ENCODE data around the gene UBE2D1.

The UBE2D1 gene

DNA sequence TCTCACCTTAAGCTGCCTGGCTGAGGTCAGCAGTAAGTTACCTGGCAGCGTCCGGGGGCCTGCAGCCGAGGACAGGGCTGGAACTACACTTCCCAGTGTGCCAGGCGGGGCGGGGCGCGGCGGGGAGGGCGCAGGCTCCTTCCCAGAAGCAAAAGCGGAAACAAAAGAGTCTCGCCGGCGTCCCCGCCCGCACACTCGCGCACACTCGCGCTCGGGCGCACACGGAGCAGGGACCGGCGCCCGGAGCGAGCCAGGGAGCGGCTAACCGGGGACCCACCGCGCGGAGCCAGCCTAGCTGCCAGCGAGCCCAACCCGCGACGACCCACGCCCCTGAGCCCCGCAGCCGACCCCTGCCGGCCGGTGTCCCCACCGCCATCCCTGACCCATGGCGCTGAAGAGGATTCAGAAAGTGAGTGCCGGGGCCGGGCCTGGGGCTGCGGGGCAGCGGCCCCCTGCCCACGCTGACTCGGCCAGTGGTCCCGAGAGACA is at the start of gene UBE2D1:
UBE2D1 (plus strand) TSS at position 190 of the 489 bp plus-strand sequence; CDS start at position 386, 196 bp downstream.
- Histone ChIP-seq H3K27ac (ENCODE audit: low read depth, low read length) (no peak within 1 kb of the TSS), H3K36me3 (ENCODE audit: control insufficient read depth in 1 of 2, insufficient read depth in 2 of 2, low read length in 2 of 2) (no peaks in the 10 kb centered on the region), H3K4me3 (ENCODE audit: low read depth in 1 of 2, low read length in 2 of 2) (peak within 1 kb of the TSS; percentile 85), H3K4me1 (ENCODE audit: control insufficient read depth in 1 of 2, insufficient read depth in 2 of 2, low read length in 2 of 2) (peaks cover 9 to 17% of the 10 kb centered on the region in 2 donors), H3K27me3 (ENCODE audit: control insufficient read depth in 1 of 2, insufficient read depth in 2 of 2, low read length in 2 of 2) (no peaks in the 10 kb centered on the region), H3K9ac (ENCODE audit: low read depth in 1 of 2, low read length in 2 of 2) (peak within 1 kb of the TSS; percentile 64 to 73), H3K9me3 (ENCODE audit: control insufficient read depth in 1 of 2, low read length in 2 of 2) (no peaks in the 10 kb centered on the region)

DNA sequence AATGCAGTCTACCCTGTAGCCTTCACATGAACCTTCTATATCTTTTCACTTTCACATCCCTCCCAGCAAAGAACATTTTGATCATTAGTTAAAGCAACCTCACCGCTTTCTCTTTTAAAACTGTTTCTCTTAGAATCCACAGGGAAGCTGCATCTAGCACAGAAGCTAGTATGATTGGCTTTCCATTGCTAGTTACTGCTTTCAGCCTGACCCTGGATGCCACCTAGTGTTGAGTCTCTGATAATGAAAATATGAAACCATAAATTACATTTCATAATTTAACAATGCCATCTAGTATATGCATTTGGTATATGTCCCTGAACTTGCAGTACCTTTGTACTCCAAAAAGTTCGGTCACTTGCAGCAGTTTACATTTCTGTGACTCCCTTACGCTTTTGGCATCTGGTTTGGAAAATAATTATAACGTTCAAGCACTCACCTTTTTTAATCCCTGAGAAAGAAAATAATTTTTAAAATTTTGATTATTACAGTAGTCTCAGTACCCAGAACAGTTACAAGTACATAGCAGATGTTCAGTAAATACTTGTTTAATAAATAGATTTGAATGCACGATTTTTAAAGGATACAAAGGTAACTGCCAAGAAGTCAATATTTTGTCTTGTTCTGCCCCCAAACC is 43.1 kb upstream of the UBE2D1 start:
- H3K27ac ChIP-seq (ENCODE audit: low read depth, low read length) = no peak overlapping the region
- H3K4me1 ChIP-seq (ENCODE audit: control insufficient read depth in 1 of 2, insufficient read depth in 2 of 2, low read length in 2 of 2) = peaks cover 0 to 6% of the 10 kb centered on the region in 2 donors
- peaks cover 3 to 14% of the 10 kb centered on the region in 2 donors for H3K36me3 ChIP-seq (ENCODE audit: control insufficient read depth in 1 of 2, insufficient read depth in 2 of 2, low read length in 2 of 2)
- no peak overlapping the region for H3K9ac ChIP-seq (ENCODE audit: low read depth in 1 of 2, low read length in 2 of 2)
- no peak overlapping the region for H3K4me3 ChIP-seq (ENCODE audit: low read depth in 1 of 2, low read length in 2 of 2)
- no peaks in the 10 kb centered on the region for H3K9me3 ChIP-seq (ENCODE audit: control insufficient read depth in 1 of 2, low read length in 2 of 2)
- H3K27me3 ChIP-seq (ENCODE audit: control insufficient read depth in 1 of 2, insufficient read depth in 2 of 2, low read length in 2 of 2) = no peaks in the 10 kb centered on the region

DNA sequence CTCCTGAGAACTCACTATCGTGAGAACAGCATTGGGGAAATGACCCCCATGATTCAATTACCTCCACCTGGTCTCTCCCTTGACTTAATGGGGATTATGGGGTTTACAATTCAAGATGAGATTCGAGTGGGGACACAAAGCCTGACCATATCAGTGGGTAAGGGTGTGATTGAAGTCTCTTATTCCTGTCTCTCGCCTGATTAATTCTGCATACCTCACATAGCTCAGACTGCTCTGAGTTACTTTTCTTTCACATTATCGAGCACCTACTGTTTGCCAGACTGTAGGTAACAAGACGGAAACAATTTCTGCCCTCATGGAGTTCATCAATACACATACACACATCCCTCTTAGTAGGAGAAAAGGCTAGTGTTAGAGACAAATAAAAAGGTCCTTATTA is 40.8 kb upstream of the UBE2D1 start:
- H3K36me3 ChIP-seq (ENCODE audit: control insufficient read depth in 1 of 2, insufficient read depth in 2 of 2, low read length in 2 of 2) = peaks cover 3 to 8% of the 10 kb centered on the region in 2 donors
- no peak overlapping the region for H3K9ac ChIP-seq (ENCODE audit: low read depth in 1 of 2, low read length in 2 of 2)
- H3K4me1 ChIP-seq (ENCODE audit: control insufficient read depth in 1 of 2, insufficient read depth in 2 of 2, low read length in 2 of 2) = peaks cover 0 to 6% of the 10 kb centered on the region in 2 donors
- H3K9me3 ChIP-seq (ENCODE audit: control insufficient read depth in 1 of 2, low read length in 2 of 2) = no peaks in the 10 kb centered on the region
- H3K4me3 ChIP-seq (ENCODE audit: low read depth in 1 of 2, low read length in 2 of 2) = no peak overlapping the region
- H3K27me3 ChIP-seq (ENCODE audit: control insufficient read depth in 1 of 2, insufficient read depth in 2 of 2, low read length in 2 of 2) = no peaks in the 10 kb centered on the region
- no peak overlapping the region for H3K27ac ChIP-seq (ENCODE audit: low read depth, low read length)

DNA sequence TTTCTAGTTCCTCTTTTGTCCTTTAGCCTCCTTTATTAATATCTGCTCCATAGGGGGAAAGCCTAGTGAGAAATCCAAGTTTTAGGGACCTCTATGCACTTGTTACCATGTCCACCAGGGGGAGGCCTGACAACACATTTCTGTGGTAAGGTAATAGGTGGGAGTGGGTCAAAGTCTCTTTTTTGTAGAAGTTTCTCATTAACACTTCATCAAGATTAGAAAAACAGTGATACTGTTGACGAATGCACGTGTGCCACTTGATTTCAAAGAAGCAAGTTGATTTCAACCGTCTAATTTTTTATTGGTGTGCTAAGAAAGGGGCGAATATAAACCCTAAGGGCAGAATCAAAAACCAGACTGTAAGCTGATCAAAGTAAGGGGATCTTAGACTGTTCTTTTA is 35.2 kb upstream of the UBE2D1 start:
- Histone ChIP-seq H3K27me3 (ENCODE audit: control insufficient read depth in 1 of 2, insufficient read depth in 2 of 2, low read length in 2 of 2) (no peaks in the 10 kb centered on the region), H3K4me3 (ENCODE audit: low read depth in 1 of 2, low read length in 2 of 2) (no peak overlapping the region), H3K4me1 (ENCODE audit: control insufficient read depth in 1 of 2, insufficient read depth in 2 of 2, low read length in 2 of 2) (peaks cover 7 to 10% of the 10 kb centered on the region in 2 donors), H3K27ac (ENCODE audit: low read depth, low read length) (no peak overlapping the region), H3K9me3 (ENCODE audit: control insufficient read depth in 1 of 2, low read length in 2 of 2) (no peaks in the 10 kb centered on the region), H3K36me3 (ENCODE audit: control insufficient read depth in 1 of 2, insufficient read depth in 2 of 2, low read length in 2 of 2) (no peaks in the 10 kb centered on the region), H3K9ac (ENCODE audit: low read depth in 1 of 2, low read length in 2 of 2) (no peak overlapping the region)

DNA sequence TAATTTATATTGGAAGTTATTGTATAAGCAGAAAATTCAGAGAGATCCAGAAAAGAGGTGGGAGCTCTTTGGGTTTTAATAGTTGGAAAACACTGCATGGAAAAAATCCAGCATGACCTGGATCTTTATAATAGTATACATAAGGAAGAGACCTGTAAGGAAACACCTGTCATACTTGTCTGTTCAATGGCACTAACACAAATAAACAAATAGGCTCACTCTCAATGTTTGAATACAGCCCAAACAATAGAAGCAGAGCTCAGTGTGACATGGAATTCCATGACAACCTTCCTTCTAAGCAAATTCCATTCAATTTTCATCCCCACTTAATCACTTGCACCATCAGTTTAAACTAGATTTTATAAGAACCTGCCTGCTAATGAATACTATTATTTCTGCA is 34.1 kb upstream of the UBE2D1 start:
- H3K9ac ChIP-seq (ENCODE audit: low read depth in 1 of 2, low read length in 2 of 2) = no peak overlapping the region
- no peak overlapping the region for H3K27ac ChIP-seq (ENCODE audit: low read depth, low read length)
- H3K9me3 ChIP-seq (ENCODE audit: control insufficient read depth in 1 of 2, low read length in 2 of 2) = no peaks in the 10 kb centered on the region
- H3K36me3 ChIP-seq (ENCODE audit: control insufficient read depth in 1 of 2, insufficient read depth in 2 of 2, low read length in 2 of 2) = no peaks in the 10 kb centered on the region
- H3K27me3 ChIP-seq (ENCODE audit: control insufficient read depth in 1 of 2, insufficient read depth in 2 of 2, low read length in 2 of 2) = no peaks in the 10 kb centered on the region
- no peak overlapping the region for H3K4me3 ChIP-seq (ENCODE audit: low read depth in 1 of 2, low read length in 2 of 2)
- H3K4me1 ChIP-seq (ENCODE audit: control insufficient read depth in 1 of 2, insufficient read depth in 2 of 2, low read length in 2 of 2) = peaks cover 7 to 10% of the 10 kb centered on the region in 2 donors

DNA sequence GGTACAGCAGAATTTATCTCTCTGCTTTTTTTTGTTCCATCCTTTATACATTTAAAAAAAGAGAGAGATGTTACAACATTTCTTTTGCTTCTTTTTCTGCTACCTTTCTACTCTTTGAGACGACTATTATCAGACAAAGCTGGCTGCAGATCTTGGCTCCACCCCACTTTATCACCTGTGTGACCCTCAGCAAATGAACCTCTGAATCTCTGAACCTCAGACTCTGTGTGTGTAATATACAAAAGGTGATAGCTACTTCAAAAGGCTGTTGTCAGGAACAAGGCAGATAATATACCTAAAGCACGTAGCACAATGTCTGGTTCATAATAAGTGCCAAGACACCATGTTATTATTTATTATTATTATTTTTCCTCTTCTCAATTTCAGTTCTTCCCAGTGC is 32.6 kb upstream of the UBE2D1 start:
- H3K27me3 ChIP-seq (ENCODE audit: control insufficient read depth in 1 of 2, insufficient read depth in 2 of 2, low read length in 2 of 2) = no peaks in the 10 kb centered on the region
- no peak overlapping the region for H3K9ac ChIP-seq (ENCODE audit: low read depth in 1 of 2, low read length in 2 of 2)
- peaks cover 7 to 10% of the 10 kb centered on the region in 2 donors for H3K4me1 ChIP-seq (ENCODE audit: control insufficient read depth in 1 of 2, insufficient read depth in 2 of 2, low read length in 2 of 2)
- H3K9me3 ChIP-seq (ENCODE audit: control insufficient read depth in 1 of 2, low read length in 2 of 2) = no peaks in the 10 kb centered on the region
- no peak overlapping the region for H3K4me3 ChIP-seq (ENCODE audit: low read depth in 1 of 2, low read length in 2 of 2)
- H3K36me3 ChIP-seq (ENCODE audit: control insufficient read depth in 1 of 2, insufficient read depth in 2 of 2, low read length in 2 of 2) = no peaks in the 10 kb centered on the region
- H3K27ac ChIP-seq (ENCODE audit: low read depth, low read length) = no peak overlapping the region

DNA sequence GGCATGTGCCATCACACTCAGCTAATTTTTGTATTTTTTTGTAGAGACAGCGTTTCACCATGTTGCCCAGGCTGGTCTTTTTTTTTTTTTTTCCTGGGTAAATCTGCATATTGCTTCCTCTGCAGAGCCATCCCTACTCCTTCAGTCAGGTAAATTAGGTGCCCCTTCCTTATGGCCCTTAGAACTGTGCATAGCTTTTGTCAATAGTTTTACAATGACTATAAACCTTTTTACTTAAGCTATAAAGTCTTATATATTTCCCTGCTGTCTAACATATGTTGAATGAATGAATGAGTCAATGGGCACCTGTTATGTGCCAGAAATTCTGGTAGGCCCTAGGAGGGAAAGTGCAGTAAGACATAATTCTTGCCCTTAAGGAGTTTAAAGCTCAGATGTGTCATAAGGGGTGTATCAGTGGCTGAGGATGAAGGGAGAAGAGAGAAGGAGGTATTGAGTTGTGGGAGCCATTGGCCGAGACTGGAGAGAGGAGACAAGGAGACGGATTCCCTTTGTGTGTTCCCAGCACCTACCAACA is 30.6 kb upstream of the UBE2D1 start:
- H3K4me1 ChIP-seq (ENCODE audit: control insufficient read depth in 1 of 2, insufficient read depth in 2 of 2, low read length in 2 of 2) = peaks cover 7 to 10% of the 10 kb centered on the region in 2 donors
- no peak overlapping the region for H3K27ac ChIP-seq (ENCODE audit: low read depth, low read length)
- no peaks in the 10 kb centered on the region for H3K36me3 ChIP-seq (ENCODE audit: control insufficient read depth in 1 of 2, insufficient read depth in 2 of 2, low read length in 2 of 2)
- H3K4me3 ChIP-seq (ENCODE audit: low read depth in 1 of 2, low read length in 2 of 2) = no peak overlapping the region
- H3K27me3 ChIP-seq (ENCODE audit: control insufficient read depth in 1 of 2, insufficient read depth in 2 of 2, low read length in 2 of 2) = no peaks in the 10 kb centered on the region
- H3K9me3 ChIP-seq (ENCODE audit: control insufficient read depth in 1 of 2, low read length in 2 of 2) = no peaks in the 10 kb centered on the region
- no peak overlapping the region for H3K9ac ChIP-seq (ENCODE audit: low read depth in 1 of 2, low read length in 2 of 2)

DNA sequence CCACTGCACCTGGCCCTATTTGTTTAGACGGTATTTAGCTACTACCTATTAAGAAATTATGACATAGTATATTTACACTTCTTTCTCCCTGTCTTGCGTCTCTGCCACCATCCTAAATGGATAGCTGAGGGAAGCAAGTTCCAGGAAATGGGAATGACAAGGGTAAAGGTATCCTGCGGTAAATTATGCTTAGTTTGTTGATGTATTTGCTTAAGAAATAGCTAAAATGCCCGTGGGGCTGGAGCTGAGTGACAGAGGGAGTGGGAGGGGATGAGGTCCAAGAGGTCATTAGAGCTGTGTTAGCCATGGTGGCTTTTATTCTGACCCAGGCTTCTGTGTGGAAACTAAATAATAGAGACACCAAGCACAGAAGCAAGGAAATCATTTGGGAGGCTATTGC is 29.0 kb upstream of the UBE2D1 start:
- Histone ChIP-seq H3K27ac (ENCODE audit: low read depth, low read length) (no peak overlapping the region), H3K4me1 (ENCODE audit: control insufficient read depth in 1 of 2, insufficient read depth in 2 of 2, low read length in 2 of 2) (peaks cover 2 to 10% of the 10 kb centered on the region in 2 donors), H3K9me3 (ENCODE audit: control insufficient read depth in 1 of 2, low read length in 2 of 2) (no peaks in the 10 kb centered on the region), H3K36me3 (ENCODE audit: control insufficient read depth in 1 of 2, insufficient read depth in 2 of 2, low read length in 2 of 2) (no peaks in the 10 kb centered on the region), H3K4me3 (ENCODE audit: low read depth in 1 of 2, low read length in 2 of 2) (no peak overlapping the region), H3K27me3 (ENCODE audit: control insufficient read depth in 1 of 2, insufficient read depth in 2 of 2, low read length in 2 of 2) (no peaks in the 10 kb centered on the region), H3K9ac (ENCODE audit: low read depth in 1 of 2, low read length in 2 of 2) (no peak overlapping the region)

DNA sequence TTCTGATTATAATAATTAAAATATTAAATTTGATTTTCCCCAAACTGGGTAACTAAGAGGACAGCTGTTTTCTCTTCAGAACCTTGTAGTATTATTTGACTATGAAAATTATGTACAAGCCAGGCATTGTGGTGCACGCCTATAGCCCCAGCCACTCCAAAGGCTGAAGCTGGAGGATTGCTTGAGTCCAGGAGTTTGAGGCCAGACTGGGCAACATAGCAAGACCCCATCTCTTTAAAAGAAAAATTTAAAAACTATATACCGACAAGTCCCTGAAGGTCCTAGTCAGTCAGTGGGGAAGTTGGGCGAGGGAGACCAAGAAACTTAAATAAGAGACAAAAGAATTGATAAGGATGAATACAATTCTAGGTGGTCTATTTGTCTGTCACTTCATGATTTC is 27.1 kb upstream of the UBE2D1 start:
- H3K9ac ChIP-seq (ENCODE audit: low read depth in 1 of 2, low read length in 2 of 2) = no peak overlapping the region
- no peak overlapping the region for H3K27ac ChIP-seq (ENCODE audit: low read depth, low read length)
- H3K9me3 ChIP-seq (ENCODE audit: control insufficient read depth in 1 of 2, low read length in 2 of 2) = no peaks in the 10 kb centered on the region
- H3K36me3 ChIP-seq (ENCODE audit: control insufficient read depth in 1 of 2, insufficient read depth in 2 of 2, low read length in 2 of 2) = no peaks in the 10 kb centered on the region
- H3K27me3 ChIP-seq (ENCODE audit: control insufficient read depth in 1 of 2, insufficient read depth in 2 of 2, low read length in 2 of 2) = no peaks in the 10 kb centered on the region
- H3K4me3 ChIP-seq (ENCODE audit: low read depth in 1 of 2, low read length in 2 of 2) = no peak overlapping the region
- peaks cover under 1% of the 10 kb centered on the region in 2 donors for H3K4me1 ChIP-seq (ENCODE audit: control insufficient read depth in 1 of 2, insufficient read depth in 2 of 2, low read length in 2 of 2)

DNA sequence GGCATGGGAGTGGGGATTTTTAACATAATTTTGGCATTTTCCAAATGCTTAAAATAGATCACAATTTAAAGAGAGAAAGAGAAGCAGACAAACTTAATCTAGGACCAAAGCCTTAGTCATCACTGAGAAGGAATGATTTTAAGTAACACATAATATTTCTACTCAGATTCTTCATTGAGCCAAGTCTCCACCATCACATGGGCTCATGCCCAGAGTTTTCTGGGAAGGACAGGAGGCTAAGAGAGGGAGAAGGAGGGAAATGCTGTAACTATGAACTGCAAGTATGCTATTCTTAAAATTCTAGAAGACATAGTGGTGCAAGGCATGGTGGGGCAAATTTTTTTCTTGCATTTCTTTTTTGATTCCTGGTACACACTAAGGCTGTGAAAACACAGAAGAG is 23.8 kb upstream of the UBE2D1 start:
- Histone ChIP-seq H3K9me3 (ENCODE audit: control insufficient read depth in 1 of 2, low read length in 2 of 2) (no peaks in the 10 kb centered on the region), H3K27me3 (ENCODE audit: control insufficient read depth in 1 of 2, insufficient read depth in 2 of 2, low read length in 2 of 2) (no peaks in the 10 kb centered on the region), H3K4me3 (ENCODE audit: low read depth in 1 of 2, low read length in 2 of 2) (no peak overlapping the region), H3K4me1 (ENCODE audit: control insufficient read depth in 1 of 2, insufficient read depth in 2 of 2, low read length in 2 of 2) (no peaks in the 10 kb centered on the region), H3K36me3 (ENCODE audit: control insufficient read depth in 1 of 2, insufficient read depth in 2 of 2, low read length in 2 of 2) (no peaks in the 10 kb centered on the region), H3K27ac (ENCODE audit: low read depth, low read length) (no peak overlapping the region), H3K9ac (ENCODE audit: low read depth in 1 of 2, low read length in 2 of 2) (no peak overlapping the region)

All from duodenal mucosa (tissue), 2 donors.